Right lobe of liver (tissue), 4 donors: Measurements from ENCODE around the gene B3GLCT.

ENCODE experiments used
- POLR2A ChIP-seq: fragments of 450-650 bp; IDR thresholded peaks from one replicate; pipeline ENCODE4 v1.6.1; 2017; ENCODE audit warnings: antibody characterized with exemption, mild to moderate bottlenecking
- TF ChIP-seq, protein P1 (sequence below), 4 donors: fragments of 200-600 bp in 3 of 4; fragments of 450-650 bp in 1 of 4; IDR thresholded peaks; one replicate each; pipeline versions ENCODE4 v1.5.1 to v1.8.0; 2016 to 2022; ENCODE audit warnings: antibody characterized with exemption in 4 of 4, mild to moderate bottlenecking in 2 of 4
- donor health status: DM: no; HTN: no; CAD: no.
- donor health status: DM: no; HTN: no; CAD: no.
- donor health status: DM: no; HTN: yes; CAD: no.

DNA sequence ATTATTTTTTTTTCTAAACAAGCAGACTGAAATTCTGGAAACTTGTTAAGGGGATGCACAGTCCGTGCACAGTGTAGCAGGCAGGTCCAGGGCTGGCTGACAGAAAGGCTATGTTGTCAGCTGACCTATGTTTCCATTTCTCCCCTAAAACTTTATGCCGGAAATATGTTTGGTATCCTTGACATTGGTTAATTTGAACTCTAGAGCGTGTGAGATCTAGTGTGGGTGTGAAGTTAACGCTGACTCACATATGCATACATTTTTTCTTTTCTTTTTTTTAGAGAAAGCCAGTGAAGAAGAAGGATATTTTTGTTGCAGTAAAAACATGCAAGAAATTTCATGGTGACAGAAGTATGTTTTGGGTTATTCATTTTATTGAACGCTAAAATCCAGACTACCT is 76.6 kb downstream of the B3GLCT start:
- TF ChIP-seq, protein P1, sequence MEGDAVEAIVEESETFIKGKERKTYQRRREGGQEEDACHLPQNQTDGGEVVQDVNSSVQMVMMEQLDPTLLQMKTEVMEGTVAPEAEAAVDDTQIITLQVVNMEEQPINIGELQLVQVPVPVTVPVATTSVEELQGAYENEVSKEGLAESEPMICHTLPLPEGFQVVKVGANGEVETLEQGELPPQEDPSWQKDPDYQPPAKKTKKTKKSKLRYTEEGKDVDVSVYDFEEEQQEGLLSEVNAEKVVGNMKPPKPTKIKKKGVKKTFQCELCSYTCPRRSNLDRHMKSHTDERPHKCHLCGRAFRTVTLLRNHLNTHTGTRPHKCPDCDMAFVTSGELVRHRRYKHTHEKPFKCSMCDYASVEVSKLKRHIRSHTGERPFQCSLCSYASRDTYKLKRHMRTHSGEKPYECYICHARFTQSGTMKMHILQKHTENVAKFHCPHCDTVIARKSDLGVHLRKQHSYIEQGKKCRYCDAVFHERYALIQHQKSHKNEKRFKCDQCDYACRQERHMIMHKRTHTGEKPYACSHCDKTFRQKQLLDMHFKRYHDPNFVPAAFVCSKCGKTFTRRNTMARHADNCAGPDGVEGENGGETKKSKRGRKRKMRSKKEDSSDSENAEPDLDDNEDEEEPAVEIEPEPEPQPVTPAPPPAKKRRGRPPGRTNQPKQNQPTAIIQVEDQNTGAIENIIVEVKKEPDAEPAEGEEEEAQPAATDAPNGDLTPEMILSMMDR (IDR thresholded peaks at IDR 0.05): no peak
- no peak for TF ChIP-seq POLR2A
